Liver (tissue), 9 donors: Measurements from ENCODE around the gene NDUFB1. TPM values are rescaled to one million over a fixed set of nuclear protein-coding genes. Genes with fewer than 3 reads are reported as not detected.

Experiments
- DNase-seq: peaks from one replicate; pipeline ENCODE4 v3.0.0-alpha.2; 2017; ENCODE audit warnings: low spot score
- H3K27ac ChIP-seq, 2 donors: one replicate each; pipeline ENCODE4 v1.7.0; 2013; ENCODE audit warnings: inconsistent platforms in 2 of 2, low read length in 2 of 2, control low read depth in 1 of 2, low read depth in 1 of 2, mild to moderate bottlenecking in 1 of 2
- H3K27me3 ChIP-seq, 4 donors: one replicate each; pipeline versions ENCODE4 v1.6.1 to v1.7.0; 2013; ENCODE audit warnings: low read length in 3 of 4, inconsistent platforms in 1 of 4, mild to moderate bottlenecking in 1 of 4, moderate library complexity in 1 of 4; ENCODE audit not compliant: control insufficient read depth in 4 of 4, insufficient read depth in 4 of 4
- H3K36me3 ChIP-seq, 4 donors: one replicate each; pipeline versions ENCODE4 v1.6.1 to v1.7.0; 2013; ENCODE audit warnings: low read length in 3 of 4, mild to moderate bottlenecking in 3 of 4, low read depth in 1 of 4, moderate library complexity in 1 of 4; ENCODE audit not compliant: control insufficient read depth in 4 of 4, insufficient read depth in 3 of 4
- H3K4me1 ChIP-seq, 4 donors: one replicate each; pipeline versions ENCODE4 v1.6.1 to v1.7.0; 2013; ENCODE audit warnings: low read length in 3 of 4, mild to moderate bottlenecking in 3 of 4, moderate library complexity in 1 of 4; ENCODE audit not compliant: control insufficient read depth in 4 of 4, insufficient read depth in 4 of 4
- H3K4me3 ChIP-seq, 3 donors: one replicate each; pipeline versions ENCODE4 v1.6.1 to v1.7.0; 2013; ENCODE audit warnings: low read length in 3 of 3, control low read depth in 1 of 3, low read depth in 1 of 3, mild to moderate bottlenecking in 1 of 3
- H3K9ac ChIP-seq, 2 donors: one replicate each; pipeline ENCODE4 v1.7.0; 2013; ENCODE audit warnings: low read length in 2 of 2, mild to moderate bottlenecking in 2 of 2, moderate library complexity in 2 of 2, control low read depth in 1 of 2, low read depth in 1 of 2
- H3K9me3 ChIP-seq, 4 donors: one replicate each; pipeline versions ENCODE4 v1.6.1 to v1.7.0; 2013; ENCODE audit warnings: low read length in 3 of 4; ENCODE audit not compliant: control insufficient read depth in 4 of 4
- ATF3 ChIP-seq: IDR thresholded peaks from 2 replicates; pipeline ENCODE4 v1.6.1; 2016; ENCODE audit warnings: antibody characterized with exemption
- CTCF ChIP-seq: fragments of 150-350 bp; IDR thresholded peaks from 2 replicates; pipeline ENCODE4 v1.5.1; 2017; ENCODE audit warnings: improper control_type of control experiment, low read depth, low read length; ENCODE audit not compliant: missing input control
- EGR1 ChIP-seq, 2 donors: IDR thresholded peaks; 2 replicates each; pipeline ENCODE4 v1.6.1; 2016 to 2018; ENCODE audit warnings: antibody characterized with exemption in 2 of 2, low read depth in 2 of 2
- FOXA1 ChIP-seq: IDR thresholded peaks from 2 replicates; pipeline ENCODE4 v1.6.1; 2016; ENCODE audit warnings: antibody characterized with exemption
- FOXA2 ChIP-seq: IDR thresholded peaks from 2 replicates; pipeline ENCODE4 v1.6.1; 2016; ENCODE audit warnings: antibody characterized with exemption
- GABPA ChIP-seq, 2 donors: IDR thresholded peaks in 1 of 2; conservative IDR thresholded peaks in 1 of 2; 2 replicates each; pipeline ENCODE4 v1.6.1; 2016; ENCODE audit warnings: antibody characterized with exemption in 2 of 2, mild to moderate bottlenecking in 1 of 2, moderate library complexity in 1 of 2
- HNF4A ChIP-seq, 2 donors: conservative IDR thresholded peaks; 2 replicates each; pipeline ENCODE4 v1.6.1; 2016; ENCODE audit warnings: antibody characterized with exemption in 2 of 2, mild to moderate bottlenecking in 2 of 2
- HNF4G ChIP-seq: IDR thresholded peaks from 2 replicates; pipeline ENCODE4 v1.6.1; 2016; ENCODE audit warnings: antibody characterized with exemption
- JUND ChIP-seq, 2 donors: IDR thresholded peaks; 2 replicates each; pipeline ENCODE4 v1.6.1; 2016; ENCODE audit warnings: antibody characterized with exemption in 2 of 2
- MAX ChIP-seq: IDR thresholded peaks from 2 replicates; pipeline ENCODE4 v1.6.1; 2016; ENCODE audit warnings: antibody characterized with exemption
- NR2F2 ChIP-seq: IDR thresholded peaks from 2 replicates; pipeline ENCODE4 v1.6.1; 2016; ENCODE audit warnings: antibody characterized with exemption
- RAD21 ChIP-seq, 2 donors: IDR thresholded peaks; 2 replicates each; pipeline ENCODE4 v1.6.1; 2016; ENCODE audit warnings: antibody characterized with exemption in 2 of 2, mild to moderate bottlenecking in 2 of 2
- SP1 ChIP-seq: IDR thresholded peaks from 2 replicates; pipeline ENCODE4 v1.6.1; 2018; ENCODE audit warnings: antibody characterized with exemption, mild to moderate bottlenecking
- YY1 ChIP-seq: IDR thresholded peaks from 2 replicates; pipeline ENCODE4 v1.6.1; 2016; ENCODE audit warnings: antibody characterized with exemption, mild to moderate bottlenecking
- ZBTB33 ChIP-seq: IDR thresholded peaks from 2 replicates; pipeline ENCODE4 v1.6.1; 2016; ENCODE audit warnings: antibody characterized with exemption
- WGBS: extraction: QIAGEN DNeasy Blood & Tissue Kit; methylation state at CpG from one replicate; pipeline ENCODE4 v1.1.7; 2013; 5-methylcytosine and 5-hydroxymethylcytosine counted together
- polyA plus RNA-seq, 2 donors: library from polyadenylated mRNA; stranded (reverse) in 1 of 2; unstranded in 1 of 2; fragments of 200-250 nt in 1 of 2; fragments of >200 nt in 1 of 2; fragmentation: Nextera tagmentation in 1 of 2; extraction: Ambion mirVana in 1 of 2; gene quantifications; one replicate each; pipeline versions ENCODE4 v1.2.1 to v1.2.3, GENCODE V29; 2013 to 2015
- total RNA-seq, 2 donors: library from RNA; depleted of rRNA; stranded (reverse); fragments of >200 nt; gene quantifications; one replicate each; pipeline ENCODE4 v1.2.3, GENCODE V29; 2014
- donor health status: healthy.
- donor health status: healthy.
- donor health status: healthy.
- donor health status: healthy.
- donor health status: healthy.

NDUFB1 gene
- total and polyA plus RNA-seq, 4 donors = 136 to 436 (median 240) TPM

- Histone ChIP-seq H3K9me3 (no peaks in the 10 kb centered on the region), H3K27ac (no peak overlapping the region), H3K9ac (no peak overlapping the region), H3K36me3 (peaks cover 7 to 47% (median 45%) of the 10 kb centered on the region in 4 donors), H3K4me3 (no peak overlapping the region), H3K4me1 (no peaks in the 10 kb centered on the region), H3K27me3 (no peaks in the 10 kb centered on the region)
- no peak for DNase-seq
- 87% methylated on average over 4 of the region's 4 CpGs for WGBS
- TF ChIP-seq HNF4G = no peak
- no peak for TF ChIP-seq NR2F2
- no peak for TF ChIP-seq CTCF
- TF ChIP-seq ATF3 = no peak
- no peak for TF ChIP-seq ZBTB33
- TF ChIP-seq FOXA1 = no peak
- no peak for TF ChIP-seq GABPA (IDR thresholded peaks at IDR 0.05 in 1 of 2, conservative IDR thresholded peaks at IDR 0.05 in 1 of 2)
- no peak for TF ChIP-seq FOXA2
- TF ChIP-seq RAD21 (IDR thresholded peaks at IDR 0.05) = no peak
- no peak for TF ChIP-seq HNF4A (conservative IDR thresholded peaks at IDR 0.05)
- TF ChIP-seq YY1 = no peak
- TF ChIP-seq EGR1 (IDR thresholded peaks at IDR 0.05; ENCODE audit: low read depth in 2 of 2) = no peak
- no peak for TF ChIP-seq MAX
Observed at GRCh38 chr14:92143309-92143708, 21.8 kb upstream of the NDUFB1 start.

GRCh38 chr14:92135269-92135668 lies 13.8 kb upstream of the NDUFB1 start:
- WGBS = 81% methylated on average over 1 of the region's 1 CpG
- H3K9ac ChIP-seq = no peak overlapping the region
- H3K36me3 ChIP-seq = peaks cover 11 to 36% (median 23%) of the 10 kb centered on the region in 4 donors
- no peaks in the 10 kb centered on the region for H3K27me3 ChIP-seq
- no peaks in the 10 kb centered on the region for H3K9me3 ChIP-seq
- TF ChIP-seq GABPA (IDR thresholded peaks at IDR 0.05 in 1 of 2, conservative IDR thresholded peaks at IDR 0.05 in 1 of 2) (no peak), HNF4A (conservative IDR thresholded peaks at IDR 0.05) (no peak), RAD21 (IDR thresholded peaks at IDR 0.05) (peak; percentile 51 to 71), FOXA1 (no peak), YY1 (no peak), JUND (IDR thresholded peaks at IDR 0.05) (no peak), ZBTB33 (no peak), SP1 (no peak), CTCF (peak; percentile 17), EGR1 (IDR thresholded peaks at IDR 0.05; ENCODE audit: low read depth in 2 of 2) (no peak)
- H3K4me1 ChIP-seq = no peaks in the 10 kb centered on the region
- no peak overlapping the region for H3K27ac ChIP-seq
- H3K4me3 ChIP-seq = no peak overlapping the region
- no peak for DNase-seq
